H54 (cell line): ENCODE data around the gene ELOVL1.
"Not testable (repeated sequence)": the region's sequence is repeated elsewhere in the genome, so short reads cannot be mapped to it uniquely, and the experiment has no call there.

Source experiments
- DNase-seq: peaks from one replicate; pipeline ENCODE4 v3.0.0; 2011; ENCODE audit warnings: low spot score, mixed read lengths; ENCODE audit not compliant: insufficient read length
- FAIRE-seq: peaks from 3 replicates; lab custom pipeline; 2011; peaks lifted over from hg19 to GRCh38; lab: Jason Lieb, UNC
- POLR2A ChIP-seq: IDR thresholded peaks from 2 replicates; pipeline ENCODE4 v1.6.1; 2011; ENCODE audit warnings: low read depth, mild to moderate bottlenecking, low read length

ELOVL1 gene

GRCh38 chr1:43370564-43370963 lies 2.8 kb upstream of the ELOVL1 start:
- DNase-seq = no peak
- no peak for FAIRE-seq
- TF ChIP-seq POLR2A = no peak

- not testable (repeated sequence) for FAIRE-seq, DNase-seq
Measured at GRCh38 chr1:43369779-43370178, 2.0 kb upstream of the ELOVL1 start.

DNA sequence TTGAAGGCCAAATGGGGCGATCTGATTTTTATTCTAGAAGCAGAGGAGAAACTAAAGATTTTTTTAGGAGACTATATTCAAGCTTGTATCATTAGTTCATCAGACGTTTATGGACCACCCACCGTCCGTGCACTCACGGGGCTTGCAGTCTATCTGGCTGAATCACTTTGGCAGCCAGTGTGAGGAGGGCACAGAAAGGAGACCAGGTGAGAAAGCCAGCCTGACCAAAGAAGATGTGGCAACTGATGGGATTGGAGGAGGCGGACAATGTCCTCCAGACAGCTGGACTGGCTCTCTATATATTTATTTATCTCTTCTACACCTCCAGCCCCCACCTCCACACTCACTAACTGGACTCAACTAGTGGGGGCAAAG lies 822 bp upstream of the ELOVL1 start:
- DNase-seq (no peak), FAIRE-seq (no peak)
- no peak for TF ChIP-seq POLR2A

DNA sequence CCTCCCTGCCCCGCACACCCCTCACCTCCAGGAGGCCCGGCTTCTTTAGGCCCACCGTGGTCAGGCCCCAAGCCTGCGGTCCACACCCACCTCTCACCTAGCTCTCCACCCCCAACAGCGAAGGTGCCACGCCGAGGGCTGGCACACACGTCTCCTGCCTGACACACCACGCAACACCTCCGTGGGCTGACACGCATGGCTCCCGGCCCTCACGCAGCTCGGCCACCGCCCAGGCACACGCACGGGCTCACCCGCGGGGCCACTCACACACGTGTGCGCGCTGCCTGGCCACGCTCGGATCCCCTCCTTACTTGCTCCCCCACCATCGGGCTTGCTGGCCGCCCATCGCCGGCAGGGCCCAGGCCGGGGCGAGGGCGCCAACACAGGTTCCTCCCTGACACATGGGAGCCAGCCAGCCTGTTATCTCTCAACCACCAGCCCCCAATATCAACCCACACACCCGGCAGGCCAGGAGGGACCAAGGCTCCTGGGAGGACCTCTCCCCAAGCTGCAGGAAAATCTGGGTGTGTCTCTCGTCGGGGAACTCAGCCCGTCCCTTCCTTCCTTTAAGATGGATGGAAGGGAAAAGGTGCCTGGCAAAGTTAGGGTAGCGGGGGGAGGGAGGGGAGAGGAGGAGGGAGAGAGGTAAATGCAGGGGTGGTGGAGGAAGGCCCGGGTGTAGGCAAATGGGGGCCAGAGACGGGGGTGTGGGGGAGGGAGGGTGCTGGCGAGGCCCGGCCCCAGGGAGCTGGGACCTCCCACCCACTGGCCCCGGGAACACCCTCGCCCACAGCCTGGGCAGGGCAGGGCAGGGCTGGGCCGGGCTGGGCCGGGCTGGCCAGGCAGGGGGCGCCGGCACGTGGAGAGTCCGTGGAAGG lies 546 bp downstream of the ELOVL1 start:
- FAIRE-seq = no peak
- peak; percentile 54 for DNase-seq
- TF ChIP-seq POLR2A = no peak; the same call in 1 of the 2 replicates

DNA sequence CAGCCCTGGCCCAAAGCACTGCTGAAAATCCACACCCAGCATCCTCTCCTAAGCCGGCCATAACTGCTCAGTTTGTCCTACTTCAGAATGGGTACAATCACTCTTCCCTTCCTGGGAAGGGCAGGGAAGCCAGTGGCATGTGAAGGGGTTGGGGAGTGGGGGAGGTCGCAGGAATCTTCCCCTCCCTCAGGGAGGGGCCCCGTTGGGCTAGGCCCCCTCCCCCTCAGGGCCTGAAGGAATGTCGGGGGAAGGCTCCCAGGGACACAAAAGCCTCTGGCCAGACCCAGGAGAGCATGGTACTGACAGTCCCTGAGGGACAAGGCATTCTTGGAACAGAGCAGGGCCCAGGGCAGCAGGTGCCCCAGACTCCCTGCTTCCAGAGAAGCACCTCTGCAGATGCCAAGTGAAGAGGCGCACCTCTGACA lies 1.2 kb downstream of the ELOVL1 start:
- DNase-seq = no peak

DNA sequence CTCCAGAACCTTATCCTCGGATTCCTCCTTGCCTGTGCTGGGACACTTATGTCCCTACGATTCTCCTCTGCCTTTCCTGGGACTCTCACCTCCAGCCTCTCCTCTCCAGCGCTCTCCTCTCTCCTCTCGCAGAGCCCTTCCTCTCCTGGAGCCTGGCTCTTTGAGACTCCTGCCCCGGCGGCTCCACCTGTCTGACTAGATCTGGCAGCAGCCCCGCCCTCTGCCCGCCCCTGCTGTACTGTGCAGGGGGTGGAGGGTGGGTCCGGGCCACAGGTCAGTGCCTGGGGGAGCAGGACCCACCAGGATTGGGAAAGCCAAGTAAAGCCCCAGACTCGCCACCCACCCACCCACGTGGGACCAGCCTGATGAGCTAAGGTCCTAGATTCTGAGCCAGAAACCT lies 1.6 kb downstream of the ELOVL1 start:
- TF ChIP-seq POLR2A = no peak
- no peak for FAIRE-seq
- DNase-seq = no peak

More for the DNA sequence above, 1.2 kb downstream of the ELOVL1 start:
- no peak for FAIRE-seq
- peak; percentile 13; the same call in 1 of the 2 replicates for TF ChIP-seq POLR2A

- no peak for TF ChIP-seq POLR2A
- FAIRE-seq = no peak
- DNase-seq = no peak
Measured at GRCh38 chr1:43365678-43366077, 2.1 kb downstream of the ELOVL1 start.

- DNase-seq = no peak
- TF ChIP-seq POLR2A = no peak; the same call in 1 of the 2 replicates
- FAIRE-seq = no peak
Measured at GRCh38 chr1:43363935-43364525, 3.8 kb downstream of the ELOVL1 start.

DNA sequence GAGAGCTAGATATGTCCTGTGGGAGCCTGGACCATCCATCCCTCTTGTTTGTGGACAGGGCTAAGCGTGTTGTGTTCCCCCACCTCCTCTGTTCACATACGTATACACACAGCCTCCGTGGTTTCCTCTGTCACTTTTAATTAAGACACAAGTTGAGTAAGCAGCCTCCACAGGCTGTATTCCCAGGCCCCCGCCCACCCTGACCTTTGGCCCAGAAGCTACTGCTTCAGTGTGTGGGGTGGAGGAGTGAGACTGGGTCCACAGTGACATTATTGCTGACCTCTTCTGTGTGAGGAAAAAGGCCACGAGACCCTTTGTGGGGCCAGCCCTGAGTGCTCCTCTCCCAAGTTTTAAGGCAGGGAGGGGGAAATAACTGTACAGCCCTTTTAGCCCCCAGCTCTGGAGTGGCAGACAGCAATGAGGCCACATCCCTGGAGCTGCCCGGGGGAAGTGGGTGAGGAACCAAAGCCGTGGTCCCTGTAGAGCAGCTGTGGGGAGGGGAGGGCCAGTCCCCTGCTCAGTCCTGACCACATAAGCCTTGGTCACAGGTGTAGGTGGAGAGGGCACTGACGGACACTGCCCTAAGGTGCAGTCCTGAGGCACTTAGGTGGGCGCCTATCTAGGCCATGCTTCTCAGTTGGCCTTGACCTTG lies 4.4 kb downstream of the ELOVL1 start:
- FAIRE-seq = no peak
- TF ChIP-seq POLR2A = peak; percentile 32
- peak; percentile 30 for DNase-seq

DNA sequence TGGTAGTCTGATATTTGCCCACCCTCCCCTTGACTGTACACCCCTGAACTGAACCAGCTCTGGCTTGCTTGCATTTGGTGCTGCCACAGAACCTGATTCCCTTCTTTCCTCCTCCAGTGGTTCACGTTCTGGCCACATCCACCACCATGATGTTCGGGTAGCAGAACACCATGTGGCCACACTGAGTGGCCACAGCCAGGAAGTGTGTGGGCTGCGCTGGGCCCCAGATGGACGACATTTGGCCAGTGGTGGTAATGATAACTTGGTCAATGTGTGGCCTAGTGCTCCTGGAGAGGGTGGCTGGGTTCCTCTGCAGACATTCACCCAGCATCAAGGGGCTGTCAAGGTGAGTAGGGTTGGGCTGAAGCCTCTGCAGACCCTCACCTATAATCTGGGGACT lies 7.2 kb downstream of the ELOVL1 start:
- DNase-seq (no peak), FAIRE-seq (no peak)
- TF ChIP-seq POLR2A = no peak

GRCh38 chr1:43359696-43360095 lies 8.1 kb downstream of the ELOVL1 start:
- TF ChIP-seq POLR2A = no peak
- FAIRE-seq (no peak), DNase-seq (no peak)

GRCh38 chr1:43358746-43359693 lies 8.8 kb downstream of the ELOVL1 start, which contains the start of gene CDC20:
Gene CDC20, plus strand, starts transcription at chr1:43358981. Its CDS starts 235 bp downstream, at chr1:43359216.
- DNase-seq (peak; percentile 76), FAIRE-seq (no peak)
- TF ChIP-seq POLR2A = peak; percentile 87

- no peak for FAIRE-seq
- peak; percentile 56 for TF ChIP-seq POLR2A
- DNase-seq = peak; percentile 35
Measured at GRCh38 chr1:43358121-43358745, 9.6 kb downstream of the ELOVL1 start.
